HFFc6 (cell line): ENCODE measurements around the gene DDI2. TPM values are rescaled to one million over a fixed set of nuclear protein-coding genes. Genes with fewer than 3 reads are reported as not detected.

Experiments used
- DNase-seq: peaks from one replicate; pipeline ENCODE4 v3.0.0-alpha.2; 2018
- H3K27ac Mint-ChIP-seq: 2 replicates; pipeline ENCODE4 v1.8.0; 2020; ENCODE audit warnings: mild to moderate bottlenecking, mixed read lengths
- H3K27me3 Mint-ChIP-seq: 2 replicates; pipeline ENCODE4 v1.8.0; 2021; ENCODE audit warnings: mild to moderate bottlenecking, moderate library complexity, mixed read lengths; ENCODE audit not compliant: insufficient read depth
- H3K36me3 Mint-ChIP-seq: 2 replicates; pipeline ENCODE4 v1.8.0; 2021; ENCODE audit warnings: low read depth, mixed read lengths
- H3K4me1 Mint-ChIP-seq: 2 replicates; pipeline ENCODE4 v1.8.0; 2020; ENCODE audit warnings: low read depth, mixed read lengths
- H3K4me3 Mint-ChIP-seq: 2 replicates; pipeline ENCODE4 v1.8.0; 2020; ENCODE audit warnings: mild to moderate bottlenecking, moderate library complexity, mixed read lengths
- H3K9me3 Mint-ChIP-seq: 2 replicates; pipeline ENCODE4 v1.8.0; 2020; ENCODE audit warnings: mild to moderate bottlenecking, mixed read lengths
- CTCF ChIP-seq: fragments of 200-600 bp; sonication (generic); IDR thresholded peaks from 2 replicates; pipeline ENCODE4 v1.5.0; 2021; ENCODE audit warnings: antibody characterized with exemption, mild to moderate bottlenecking
- total RNA-seq, 6 experiments: library from RNA; stranded (reverse); fragmentation: NEBNext Ultra II Directional; extraction: Animal tissue kit (Norgen Biotek cat#: 25700); gene quantifications; 2 replicates in 1 of 6; 3 replicates in 5 of 6; pipeline ENCODE4 v1.2.3, GENCODE V29; 2021

DDI2 gene
- total RNA-seq, 6 experiments from 2014 or later = 11.6 to 15.3 (median 13.3) TPM

- Mint-ChIP-seq H3K36me3 (peaks cover 3% of the 10 kb centered on the region; the same call in 1 of the 2 replicates), H3K27ac (no peak overlapping the region)
These were observed 3.8 kb downstream of the DDI2 start for GRCh38 chr1:15620902-15621682.

GRCh38 chr1:15621975-15622374, 4.7 kb downstream of the DDI2 start:
- no peak for DNase-seq
- no peak for TF ChIP-seq CTCF
- Mint-ChIP-seq H3K36me3 (peaks cover 7% of the 10 kb centered on the region), H3K4me3 (no peak overlapping the region), H3K27me3 (no peaks in the 10 kb centered on the region), H3K27ac (no peak overlapping the region), H3K9me3 (no peaks in the 10 kb centered on the region), H3K4me1 (peaks cover 64% of the 10 kb centered on the region)

More at GRCh38 chr1:15620902-15621682, 3.8 kb downstream of the DDI2 start:
- Mint-ChIP-seq H3K4me1 (peaks cover 67% of the 10 kb centered on the region), H3K4me3 (no peak overlapping the region; the same call in 1 of the 2 replicates), H3K27me3 (no peaks in the 10 kb centered on the region), H3K9me3 (no peaks in the 10 kb centered on the region)
- no peak for TF ChIP-seq CTCF
- DNase-seq = no peak

- peaks cover 72% of the 10 kb centered on the region for H3K4me1 Mint-ChIP-seq
- H3K27me3 Mint-ChIP-seq = no peaks in the 10 kb centered on the region
- H3K27ac Mint-ChIP-seq = no peak overlapping the region
- peaks cover 13% of the 10 kb centered on the region for H3K36me3 Mint-ChIP-seq
- no peaks in the 10 kb centered on the region for H3K9me3 Mint-ChIP-seq
- no peak for DNase-seq
- TF ChIP-seq CTCF = no peak
- no peak overlapping the region for H3K4me3 Mint-ChIP-seq
These were observed 5.6 kb downstream of the DDI2 start for GRCh38 chr1:15622712-15623373.

- H3K9me3 Mint-ChIP-seq = no peaks in the 10 kb centered on the region
- H3K27ac Mint-ChIP-seq = no peak overlapping the region
- no peak overlapping the region for H3K4me3 Mint-ChIP-seq
- TF ChIP-seq CTCF = no peak
- H3K36me3 Mint-ChIP-seq = peaks cover 16% of the 10 kb centered on the region
- H3K27me3 Mint-ChIP-seq = no peaks in the 10 kb centered on the region
- no peak for DNase-seq
- peaks cover 75% of the 10 kb centered on the region for H3K4me1 Mint-ChIP-seq
These were observed 6.2 kb downstream of the DDI2 start for GRCh38 chr1:15623435-15623834.

GRCh38 chr1:15624133-15624714, 7.0 kb downstream of the DDI2 start:
- Mint-ChIP-seq H3K27ac (no peak overlapping the region), H3K9me3 (no peaks in the 10 kb centered on the region), H3K27me3 (no peaks in the 10 kb centered on the region), H3K36me3 (peaks cover 16% of the 10 kb centered on the region), H3K4me3 (no peak overlapping the region), H3K4me1 (peaks cover 68% of the 10 kb centered on the region)
- TF ChIP-seq CTCF = no peak
- DNase-seq = no peak
